Embryonic facial prominence (tissue), 1 donor: ENCODE data around the gene CNTNAP2.

Experiments
- DNase-seq: peaks from one replicate; pipeline ENCODE4 v3.0.0-alpha.2; 2016; ENCODE audit errors: extremely low spot score

CNTNAP2 gene

DNA sequence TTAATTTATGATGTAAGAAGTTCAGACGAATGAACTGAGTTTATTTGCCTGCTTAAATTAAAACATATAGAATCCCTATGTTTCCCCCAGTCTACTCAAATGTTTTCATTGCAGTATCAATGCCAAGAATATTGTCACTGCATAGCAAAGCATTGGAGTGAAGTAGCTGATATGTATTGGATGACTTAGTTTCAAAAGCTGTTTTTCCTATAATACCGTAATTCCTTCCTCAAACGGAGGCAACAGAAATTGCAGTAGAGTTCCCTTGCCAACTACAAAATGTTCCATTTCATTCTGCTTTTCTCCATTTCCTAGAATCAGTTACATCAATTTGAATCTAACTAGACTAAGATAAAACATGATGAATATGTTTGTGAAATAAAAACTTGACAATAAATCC is 174.1 kb downstream of the CNTNAP2 start:
- no peak for DNase-seq

GRCh38 chr7:146291900-146292299 is 175.3 kb downstream of the CNTNAP2 start:
- no peak for DNase-seq

DNA sequence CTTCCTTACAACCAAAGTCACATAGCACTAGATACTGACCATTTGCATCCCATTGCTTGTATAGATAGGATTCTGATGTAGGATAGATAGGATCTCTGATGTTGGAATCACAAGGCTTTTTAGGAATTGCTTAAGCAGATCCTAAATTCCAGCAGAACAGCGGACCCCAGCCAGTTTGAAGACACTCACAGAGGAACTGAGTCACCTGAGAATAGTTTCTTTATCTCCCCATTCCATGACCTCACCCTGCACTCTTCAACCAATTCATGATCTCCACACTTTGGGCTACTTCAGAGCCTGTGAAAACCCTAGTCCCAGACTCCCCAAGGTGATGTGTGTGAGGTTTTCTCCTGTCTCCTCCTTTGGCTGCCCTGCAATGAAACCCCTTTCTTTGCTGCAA is 179.4 kb downstream of the CNTNAP2 start:
- no peak for DNase-seq

- DNase-seq = no peak
Observed at GRCh38 chr7:146314962-146315361, 198.4 kb downstream of the CNTNAP2 start.

DNA sequence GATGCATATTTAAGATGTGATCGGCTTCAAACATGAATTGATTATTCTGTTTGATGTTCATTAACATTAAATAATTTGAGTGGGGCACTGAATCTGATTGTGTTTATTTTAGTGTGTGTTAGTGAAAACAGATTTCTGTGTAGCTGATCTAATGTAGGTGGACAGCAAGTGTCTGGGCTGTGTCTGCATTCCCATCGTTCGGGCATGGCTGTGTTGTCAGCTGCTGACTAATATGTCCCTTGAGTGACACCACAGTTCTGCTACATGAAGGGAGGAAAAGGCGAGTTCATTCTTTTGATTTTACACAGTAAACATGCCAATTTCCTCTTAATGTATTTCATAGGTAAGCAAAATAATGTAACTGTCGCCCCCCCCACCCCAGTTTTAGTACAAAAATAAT is 203.0 kb downstream of the CNTNAP2 start:
- DNase-seq = no peak

DNA sequence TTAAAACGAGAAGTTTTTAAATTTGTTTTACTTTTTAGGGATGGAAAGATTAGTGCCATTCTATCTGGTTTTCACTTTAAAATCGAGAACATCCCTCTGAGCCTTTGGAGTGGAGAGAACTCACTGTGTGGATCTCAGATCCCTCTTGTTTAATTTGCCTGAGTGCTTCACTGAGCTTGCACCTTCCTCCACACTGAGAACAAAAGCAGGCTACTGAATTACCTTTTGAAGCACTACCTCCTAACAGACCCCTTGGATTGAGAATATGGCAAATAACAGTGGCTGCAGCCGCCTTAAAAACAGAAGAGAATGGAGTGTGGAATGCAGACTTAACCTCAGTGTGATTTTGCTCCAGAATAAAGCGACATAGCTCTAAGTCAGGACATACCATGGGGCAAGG is 204.7 kb downstream of the CNTNAP2 start:
- no peak for DNase-seq

- no peak for DNase-seq
Observed at GRCh38 chr7:146331369-146331768, 214.8 kb downstream of the CNTNAP2 start.

- DNase-seq = no peak
Observed at GRCh38 chr7:146345251-146345650, 228.7 kb downstream of the CNTNAP2 start.

- DNase-seq = no peak
Observed at GRCh38 chr7:146346096-146346495, 229.5 kb downstream of the CNTNAP2 start.

DNA sequence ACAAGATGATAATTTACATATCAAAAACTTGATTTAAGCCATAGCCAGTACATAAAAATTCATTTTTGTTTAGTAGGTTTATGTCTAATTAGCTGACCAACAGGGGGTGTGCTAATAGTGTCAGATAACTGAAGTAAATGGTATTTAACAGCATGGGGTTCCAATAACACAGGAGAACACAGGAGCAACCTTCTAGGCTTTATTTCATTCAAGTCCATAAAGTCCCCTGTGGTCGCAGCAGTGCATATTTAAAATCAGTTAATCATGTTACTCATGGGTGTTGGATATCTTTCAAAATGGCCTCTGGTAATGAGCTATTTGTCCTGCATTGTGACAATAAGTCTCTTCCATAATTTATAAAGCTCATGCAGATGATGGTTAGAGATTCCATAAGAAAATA is 238.6 kb downstream of the CNTNAP2 start:
- DNase-seq = no peak

- DNase-seq = no peak
Observed at GRCh38 chr7:146359176-146359575, 242.6 kb downstream of the CNTNAP2 start.

DNA sequence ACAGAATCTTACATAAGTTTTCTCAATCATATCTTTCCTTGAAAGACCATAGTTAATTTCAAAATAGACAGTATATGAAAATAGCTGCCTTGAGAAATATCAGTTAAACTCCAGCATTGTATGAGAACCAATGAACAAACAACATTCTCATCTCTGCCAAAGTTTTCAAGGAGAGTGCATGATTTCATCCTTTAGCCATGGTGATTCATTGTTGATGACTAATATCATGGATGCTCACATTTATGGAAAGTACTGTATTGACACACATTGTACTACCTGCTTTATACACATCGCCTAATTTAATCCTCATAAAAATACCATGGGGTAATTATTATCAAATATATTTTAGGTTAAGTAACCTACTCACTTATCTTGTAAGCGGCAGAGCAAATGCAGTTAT is 250.3 kb downstream of the CNTNAP2 start:
- no peak for DNase-seq

DNA sequence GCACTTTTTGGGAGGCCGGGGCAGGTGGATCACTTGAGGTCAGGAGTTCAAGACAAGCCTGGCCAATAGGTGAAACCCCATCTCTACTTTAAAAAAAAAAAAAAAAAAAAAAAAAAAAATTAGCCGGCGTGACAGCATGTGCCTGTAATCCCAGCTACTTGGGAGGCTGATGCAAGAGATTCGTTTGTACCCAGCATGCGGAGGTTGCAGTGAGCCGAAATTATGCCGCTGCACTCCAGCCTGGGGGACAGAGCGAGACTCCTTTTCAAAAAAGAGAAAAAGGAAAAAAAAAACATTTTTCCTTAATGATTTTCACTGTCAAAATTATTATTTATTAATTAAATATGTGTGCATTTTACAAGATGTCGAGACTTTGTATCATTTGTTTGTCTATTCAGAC is 253.6 kb downstream of the CNTNAP2 start:
- no peak for DNase-seq

GRCh38 chr7:146375170-146375569 is 258.6 kb downstream of the CNTNAP2 start:
- no peak for DNase-seq

DNA sequence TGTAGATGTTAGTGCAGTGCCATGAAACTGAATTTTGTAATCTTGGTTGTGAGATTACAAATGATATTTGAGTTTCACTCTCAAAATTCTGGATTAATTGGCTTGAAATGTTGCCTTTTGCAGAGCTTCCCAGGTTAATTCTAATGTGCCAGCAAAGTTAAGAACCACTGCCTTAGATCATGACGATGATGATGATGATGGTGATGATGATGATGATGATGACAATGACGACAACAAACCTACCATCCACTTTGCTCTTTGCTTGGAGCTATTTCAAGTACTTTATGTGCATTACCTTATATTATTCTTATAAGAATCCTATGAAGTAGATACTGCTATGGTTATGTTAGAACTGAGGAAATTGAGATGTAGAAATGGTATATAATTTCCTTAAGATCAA is 261.6 kb downstream of the CNTNAP2 start:
- DNase-seq = no peak

GRCh38 chr7:146387140-146387539 is 270.5 kb downstream of the CNTNAP2 start:
- DNase-seq = no peak

- DNase-seq = no peak
Observed at GRCh38 chr7:146388928-146389327, 272.3 kb downstream of the CNTNAP2 start.

DNA sequence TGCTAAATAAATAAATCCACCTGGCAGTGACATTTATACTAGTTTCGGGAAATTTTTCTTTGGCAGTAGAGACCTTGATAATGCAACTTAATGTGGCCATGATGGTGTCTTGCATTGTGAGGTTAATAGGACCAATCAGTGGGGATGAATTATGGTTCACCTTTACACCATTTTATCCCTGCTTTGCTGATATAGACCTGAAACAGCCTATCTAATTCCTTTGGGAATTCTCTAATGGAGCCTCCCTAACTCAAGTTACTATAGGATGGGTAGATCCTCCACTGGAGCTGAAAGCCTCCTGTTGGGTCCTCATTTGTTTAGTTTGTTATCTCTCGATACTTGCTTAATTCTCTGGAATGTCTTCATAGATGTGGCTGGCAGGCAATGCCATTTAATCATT is 276.7 kb downstream of the CNTNAP2 start:
- DNase-seq = no peak

- no peak for DNase-seq
Observed at GRCh38 chr7:146397141-146397540, 280.5 kb downstream of the CNTNAP2 start.

DNA sequence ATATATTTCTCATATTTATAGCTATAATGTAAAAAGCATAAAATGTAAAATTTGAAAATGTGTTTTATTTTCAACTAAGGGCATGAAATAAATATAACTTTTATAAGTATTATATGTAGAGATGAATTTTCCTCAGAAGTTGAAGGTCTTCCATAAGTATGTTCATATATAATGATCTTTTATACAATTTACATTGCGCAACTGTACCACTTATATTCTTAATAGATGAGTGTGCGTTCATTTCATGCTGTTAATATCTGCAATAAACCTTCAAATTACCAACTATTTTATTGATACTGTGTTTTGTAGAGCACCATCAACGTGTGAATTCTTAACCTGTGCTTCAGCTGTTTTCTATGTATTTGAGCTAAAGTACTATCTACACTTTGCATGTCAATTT is 285.3 kb downstream of the CNTNAP2 start:
- DNase-seq = no peak

DNA sequence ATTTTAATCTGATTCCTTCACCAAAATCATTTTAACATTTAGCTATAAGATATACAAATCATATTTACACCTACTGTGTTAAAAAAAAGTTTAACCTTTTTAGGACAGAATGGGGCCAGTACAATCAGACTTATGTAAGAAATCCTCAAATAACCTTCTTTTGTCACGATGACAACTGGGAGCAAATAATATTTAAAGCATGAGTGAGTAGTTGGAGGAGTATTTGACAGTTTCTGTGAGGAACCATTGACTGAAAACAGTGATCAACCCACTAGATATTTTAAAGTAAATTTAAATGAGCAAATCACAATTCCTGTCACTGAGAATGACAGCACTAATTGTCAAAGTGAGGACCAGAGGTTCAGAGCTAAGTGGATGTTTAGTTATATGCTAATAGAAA is 289.1 kb downstream of the CNTNAP2 start:
- no peak for DNase-seq

- no peak for DNase-seq
Observed at GRCh38 chr7:146411975-146412374, 295.4 kb downstream of the CNTNAP2 start.

DNA sequence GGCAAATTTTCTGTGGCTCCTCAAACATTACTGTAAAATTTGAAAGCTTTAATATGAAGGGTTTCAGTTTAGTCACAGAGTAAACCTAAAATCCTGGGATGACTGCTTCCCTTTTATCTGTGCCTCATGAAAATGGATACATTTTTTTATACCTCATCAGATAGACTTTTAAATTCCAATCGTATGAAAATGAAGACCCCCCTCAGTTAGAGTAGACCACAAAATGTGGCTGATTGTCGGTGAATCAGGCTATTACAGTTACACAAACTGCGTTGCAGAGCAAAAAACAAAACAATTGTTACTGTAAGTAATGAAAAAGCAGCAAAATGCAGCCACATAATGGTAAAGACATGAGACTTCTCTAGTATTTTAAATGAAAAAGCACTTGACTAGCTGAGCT is 296.2 kb downstream of the CNTNAP2 start:
- no peak for DNase-seq

GRCh38 chr7:146414373-146414772 is 297.8 kb downstream of the CNTNAP2 start:
- no peak for DNase-seq

- no peak for DNase-seq
Observed at GRCh38 chr7:146414937-146415336, 298.3 kb downstream of the CNTNAP2 start.
